Measurements from ENCODE around the gene PCYOX1L.

DNA sequence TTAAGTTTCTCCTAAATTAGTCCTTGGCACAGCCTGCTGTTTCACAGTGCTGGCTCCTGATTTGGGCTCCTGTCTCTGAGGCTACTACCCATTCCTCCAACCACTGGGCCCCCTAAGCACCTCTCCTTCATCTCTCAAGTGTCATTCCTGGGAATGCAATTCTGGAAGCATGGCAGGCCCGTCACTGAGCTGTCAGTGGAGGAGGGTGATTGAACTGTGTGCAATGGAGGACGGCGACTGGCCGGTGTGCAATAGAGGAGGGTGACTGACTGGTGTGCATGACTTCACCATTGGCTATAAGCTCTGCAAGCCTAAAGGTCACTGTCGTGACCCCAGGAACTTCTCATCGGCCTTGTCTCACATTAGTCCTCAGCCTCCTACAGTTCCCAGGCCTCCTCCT lies 33.7 kb downstream of the PCYOX1L start:
- TF ChIP-seq, protein P1, sequence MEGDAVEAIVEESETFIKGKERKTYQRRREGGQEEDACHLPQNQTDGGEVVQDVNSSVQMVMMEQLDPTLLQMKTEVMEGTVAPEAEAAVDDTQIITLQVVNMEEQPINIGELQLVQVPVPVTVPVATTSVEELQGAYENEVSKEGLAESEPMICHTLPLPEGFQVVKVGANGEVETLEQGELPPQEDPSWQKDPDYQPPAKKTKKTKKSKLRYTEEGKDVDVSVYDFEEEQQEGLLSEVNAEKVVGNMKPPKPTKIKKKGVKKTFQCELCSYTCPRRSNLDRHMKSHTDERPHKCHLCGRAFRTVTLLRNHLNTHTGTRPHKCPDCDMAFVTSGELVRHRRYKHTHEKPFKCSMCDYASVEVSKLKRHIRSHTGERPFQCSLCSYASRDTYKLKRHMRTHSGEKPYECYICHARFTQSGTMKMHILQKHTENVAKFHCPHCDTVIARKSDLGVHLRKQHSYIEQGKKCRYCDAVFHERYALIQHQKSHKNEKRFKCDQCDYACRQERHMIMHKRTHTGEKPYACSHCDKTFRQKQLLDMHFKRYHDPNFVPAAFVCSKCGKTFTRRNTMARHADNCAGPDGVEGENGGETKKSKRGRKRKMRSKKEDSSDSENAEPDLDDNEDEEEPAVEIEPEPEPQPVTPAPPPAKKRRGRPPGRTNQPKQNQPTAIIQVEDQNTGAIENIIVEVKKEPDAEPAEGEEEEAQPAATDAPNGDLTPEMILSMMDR (IDR thresholded peaks at IDR 0.05; ENCODE audit: low read length): no peak
- no peak for TF ChIP-seq EZH2 (IDR thresholded peaks at IDR 0.05; ENCODE audit: borderline replicate concordance, low read length)

Measured in OCI-LY1 (cell line).